Measurements from ENCODE around the gene FBXO11. TPM values are rescaled to one million over a fixed set of nuclear protein-coding genes. Genes with fewer than 3 reads are reported as not detected.
"Not testable (repeated sequence)": the region's sequence is repeated elsewhere in the genome, so short reads cannot be mapped to it uniquely, and the experiment has no call there.

FBXO11 gene
- total RNA-seq, 4 donors from 2014 or later, result 37.3 to 53.8 (median 47.0) TPM

GRCh38 chr2:47916412-47916811 lies 10.1 kb upstream of the FBXO11 start:
- no peak for DNase-seq (ENCODE audit: extremely low spot score)
- Histone ChIP-seq H3K4me3 (no peak overlapping the region), H3K27me3 (no peaks in the 10 kb centered on the region), H3K36me3 (no peaks in the 10 kb centered on the region), H3K9me3 (no peaks in the 10 kb centered on the region), H3K4me1 (no peaks in the 10 kb centered on the region), H3K27ac (replicated peaks in 1 of 4) (no peak overlapping the region)
- intact Hi-C loops (cut with DNase I), result no loop called here
- TF ChIP-seq POLR2A (IDR thresholded peaks at IDR 0.05; ENCODE audit: low read depth) (no peak), CTCF (IDR thresholded peaks at IDR 0.05) (no peak), EP300 (IDR thresholded peaks at IDR 0.05) (no peak), POLR2AphosphoS5 (IDR thresholded peaks at IDR 0.05) (no peak)
- WGBS, result 86% methylated on average over 1 of the region's 1 CpG

GRCh38 chr2:47910662-47911061 lies 4.4 kb upstream of the FBXO11 start:
- H3K4me3 ChIP-seq; H3K9me3 ChIP-seq; H3K27me3 ChIP-seq; intact Hi-C loops (cut with DNase I); H3K27ac ChIP-seq (replicated peaks in 1 of 4); DNase-seq (ENCODE audit: extremely low spot score); H3K4me1 ChIP-seq; H3K36me3 ChIP-seq: not testable (repeated sequence)
- WGBS, result 93% methylated on average over 4 of the region's 4 CpGs

- H3K27ac ChIP-seq (replicated peaks in 1 of 4), result no peak overlapping the region
- WGBS, result 86% methylated on average over 5 of the region's 5 CpGs
- no peaks in the 10 kb centered on the region for H3K9me3 ChIP-seq
- intact Hi-C loops (cut with DNase I), result loop anchor here (5.0 kb wide), 3 partner anchors 126 to 529 kb away; partner anchors contain the start of gene MSH6
- TF ChIP-seq CTCF (IDR thresholded peaks at IDR 0.05) (no peak), POLR2A (IDR thresholded peaks at IDR 0.05; ENCODE audit: low read depth) (no peak), EP300 (IDR thresholded peaks at IDR 0.05) (no peak), POLR2AphosphoS5 (IDR thresholded peaks at IDR 0.05) (no peak)
- H3K27me3 ChIP-seq, result no peaks in the 10 kb centered on the region
- DNase-seq (ENCODE audit: extremely low spot score), result no peak
- H3K36me3 ChIP-seq, result no peaks in the 10 kb centered on the region
- no peak overlapping the region for H3K4me3 ChIP-seq
- peaks cover 2 to 11% (median 8%) of the 10 kb centered on the region in 4 donors for H3K4me1 ChIP-seq
Observed at GRCh38 chr2:47908682-47909081, 2.4 kb upstream of the FBXO11 start.

GRCh38 chr2:47907039-47907781 lies 912 bp upstream of the FBXO11 start:
- DNase-seq (ENCODE audit: extremely low spot score), result no peak

More at GRCh38 chr2:47907039-47907781, 912 bp upstream of the FBXO11 start:
- WGBS, result 26% methylated on average over 15 of the region's 15 CpGs
- H3K9me3 ChIP-seq, result no peaks in the 10 kb centered on the region
- TF ChIP-seq POLR2A (IDR thresholded peaks at IDR 0.05; ENCODE audit: low read depth) (no peak), CTCF (IDR thresholded peaks at IDR 0.05) (peak in 1 of 3 experiments; percentile 3), POLR2AphosphoS5 (IDR thresholded peaks at IDR 0.05) (no peak), EP300 (IDR thresholded peaks at IDR 0.05) (no peak)
- intact Hi-C loops (cut with DNase I), result loop anchor here (5.0 kb wide), 3 partner anchors 125 to 530 kb away; partner anchors contain the start of gene MSH6
- peak overlapping the region; percentile 92 to 100 (median 99) for H3K27ac ChIP-seq (replicated peaks in 1 of 4)
- H3K4me1 ChIP-seq, result peaks cover 9 to 25% (median 22%) of the 10 kb centered on the region in 4 donors
- H3K27me3 ChIP-seq, result no peaks in the 10 kb centered on the region
- H3K4me3 ChIP-seq, result peak overlapping the region; percentile 80 to 97 (median 94)
- no peaks in the 10 kb centered on the region for H3K36me3 ChIP-seq
